OCI-LY7 (cell line): ENCODE results near the gene KMT2B. TPM values are rescaled to one million over a fixed set of nuclear protein-coding genes. Genes with fewer than 3 reads are reported as not detected.

Experiments
- BruUV-seq: library from RNA; stranded (reverse); fragments of 400-500 nt; replicated peaks from 2 replicates; lab custom pipeline; 2021; lab: Mats Ljungman, UMichigan
- CTCF ChIA-PET: fragments of 300-600 bp; sonication (Branson Sonifier 250); formaldehyde crosslinking; loops from one replicate; lab custom pipeline; 2022; ENCODE audit warnings: antibody characterized with exemption; ENCODE audit not compliant: unreplicated experiment; lab: Charles Lee
- POLR2A ChIA-PET: fragments of 300-600 bp; sonication (Branson Sonifier 250); formaldehyde crosslinking; loops from one replicate; lab custom pipeline; 2022; ENCODE audit warnings: antibody characterized with exemption; lab: Charles Lee
- DNase-seq: peaks from one replicate; pipeline ENCODE4 v3.0.0-alpha.2; 2015; ENCODE audit warnings: low spot score
- H2AFZ ChIP-seq: fragments of 200-600 bp; sonication (generic), shearing (Covaris generic); 2 replicates; pipeline ENCODE4 v1.6.1; 2014; ENCODE audit warnings: mild to moderate bottlenecking, antibody characterized with exemption, low read length, moderate library complexity
- H3K27ac ChIP-seq: fragments of 200-600 bp; sonication (generic); 2 replicates; pipeline ENCODE4 v1.5.1; 2014; ENCODE audit warnings: mixed run types, low read depth, mild to moderate bottlenecking, moderate library complexity, low read length, inconsistent platforms; ENCODE audit not compliant: poor library complexity, severe bottlenecking
- H3K36me3 ChIP-seq: fragments of 200-600 bp; sonication (generic); 2 replicates; pipeline ENCODE4 v1.6.1; 2014; ENCODE audit warnings: mild to moderate bottlenecking, antibody characterized with exemption, low read length, moderate library complexity, mixed read lengths; ENCODE audit not compliant: insufficient read depth
- H3K4me1 ChIP-seq: fragments of 200-600 bp; sonication (generic); 2 replicates; pipeline ENCODE4 v1.5.1; 2014; ENCODE audit warnings: mild to moderate bottlenecking, low read length; ENCODE audit not compliant: insufficient read depth, poor library complexity, severe bottlenecking
- H3K4me2 ChIP-seq: fragments of 200-600 bp; sonication (generic); 2 replicates; pipeline ENCODE4 v1.6.1; 2014; ENCODE audit warnings: mild to moderate bottlenecking, low read length
- H3K4me3 ChIP-seq: fragments of 200-600 bp; sonication (generic); 2 replicates; pipeline ENCODE4 v1.5.1; 2014; ENCODE audit warnings: mild to moderate bottlenecking, low read depth, low read length; ENCODE audit not compliant: poor library complexity, severe bottlenecking
- H3K79me2 ChIP-seq: fragments of 200-600 bp; sonication (generic); 2 replicates; pipeline ENCODE4 v1.6.1; 2016; ENCODE audit warnings: low read depth, mild to moderate bottlenecking, low read length, moderate library complexity, mixed read lengths; ENCODE audit not compliant: insufficient read depth
- H3K9me2 ChIP-seq: fragments of 200-600 bp; sonication (generic); 2 replicates; pipeline ENCODE4 v1.6.1; 2016; ENCODE audit warnings: mild to moderate bottlenecking, low read length, mixed read lengths; ENCODE audit not compliant: insufficient read depth
- H3K9me3 ChIP-seq: fragments of 200-600 bp; sonication (generic); 2 replicates; pipeline ENCODE4 v1.6.1; 2014; ENCODE audit warnings: mild to moderate bottlenecking, mixed run types, low read length, mixed read lengths
- H4K20me1 ChIP-seq: fragments of 200-600 bp; sonication (generic); 2 replicates; pipeline ENCODE4 v1.6.1; 2014; ENCODE audit warnings: mild to moderate bottlenecking, antibody characterized with exemption, low read length, moderate library complexity, mixed read lengths; ENCODE audit not compliant: insufficient read depth
- EZH2phosphoT487 ChIP-seq: fragments of 200-600 bp; sonication (generic); IDR thresholded peaks from 2 replicates; pipeline ENCODE4 v1.6.1; 2018; ENCODE audit warnings: low read depth, borderline replicate concordance, mild to moderate bottlenecking, mixed run types, antibody characterized with exemption, low read length, moderate library complexity, mixed read lengths
- intact Hi-C: fragments of 100-400 bp; cut with micrococcal nuclease; formaldehyde crosslinking; loops from one replicate; pipeline ENCODE4 v1.10.0; 2022; ENCODE audit not compliant: unreplicated experiment
- total RNA-seq, 2 experiments: library from RNA; depleted of rRNA in 1 of 2; stranded (reverse); fragments of >200 nt in 1 of 2; shearing (Covaris generic) in 1 of 2; gene quantifications; 2 replicates each; pipeline ENCODE4 v1.2.3, GENCODE V29; 2014 to 2022
- TF ChIP-seq, protein P1 (sequence below): fragments of 200-600 bp; sonication (generic); conservative IDR thresholded peaks from 2 replicates; pipeline ENCODE4 v1.5.1; 2014; ENCODE audit warnings: mild to moderate bottlenecking, antibody characterized with exemption, low read length, moderate library complexity, mixed read lengths

The KMT2B gene
- total RNA-seq, 2 experiments from 2014 or later, result 25.2 to 56.2 TPM

DNA sequence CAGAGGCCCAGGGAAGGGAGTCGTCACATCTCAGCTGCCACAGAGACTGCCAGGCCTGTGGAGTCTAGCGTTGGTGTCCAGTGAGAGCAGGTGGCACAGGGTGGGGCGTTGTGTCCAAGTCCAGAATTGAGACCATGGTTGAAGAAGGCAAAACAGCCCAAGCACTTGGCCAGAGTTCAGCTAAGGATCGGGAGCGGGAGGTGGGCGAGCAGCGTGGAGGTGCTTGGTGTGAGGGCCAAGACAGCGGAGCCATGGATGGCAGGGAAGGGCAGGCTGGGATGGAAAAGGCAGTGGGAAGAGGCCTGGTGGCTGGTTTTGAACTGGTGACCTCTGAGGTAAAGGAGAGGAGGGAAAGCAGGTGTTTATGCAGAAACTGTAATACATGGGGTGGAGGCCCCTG lies 16.5 kb downstream of the KMT2B start:
- peaks cover 98% of the 10 kb centered on the region for H3K36me3 ChIP-seq
- ChIA-PET CTCF (no interaction called here), POLR2A (interaction anchor here (0.7 kb wide), 1 partner anchor 13 kb away, joined by 3 read pairs; no protein-coding TSS in a partner anchor)
- H3K4me1 ChIP-seq, result peaks cover 14% of the 10 kb centered on the region
- H4K20me1 ChIP-seq, result no peaks in the 10 kb centered on the region
- no peaks in the 10 kb centered on the region for H3K9me3 ChIP-seq
- BruUV-seq, result no TSS peak
- no peaks in the 10 kb centered on the region for H3K79me2 ChIP-seq
- intact Hi-C loops, result no loop called here
- TF ChIP-seq EZH2phosphoT487, result no peak
- TF ChIP-seq, protein P1, sequence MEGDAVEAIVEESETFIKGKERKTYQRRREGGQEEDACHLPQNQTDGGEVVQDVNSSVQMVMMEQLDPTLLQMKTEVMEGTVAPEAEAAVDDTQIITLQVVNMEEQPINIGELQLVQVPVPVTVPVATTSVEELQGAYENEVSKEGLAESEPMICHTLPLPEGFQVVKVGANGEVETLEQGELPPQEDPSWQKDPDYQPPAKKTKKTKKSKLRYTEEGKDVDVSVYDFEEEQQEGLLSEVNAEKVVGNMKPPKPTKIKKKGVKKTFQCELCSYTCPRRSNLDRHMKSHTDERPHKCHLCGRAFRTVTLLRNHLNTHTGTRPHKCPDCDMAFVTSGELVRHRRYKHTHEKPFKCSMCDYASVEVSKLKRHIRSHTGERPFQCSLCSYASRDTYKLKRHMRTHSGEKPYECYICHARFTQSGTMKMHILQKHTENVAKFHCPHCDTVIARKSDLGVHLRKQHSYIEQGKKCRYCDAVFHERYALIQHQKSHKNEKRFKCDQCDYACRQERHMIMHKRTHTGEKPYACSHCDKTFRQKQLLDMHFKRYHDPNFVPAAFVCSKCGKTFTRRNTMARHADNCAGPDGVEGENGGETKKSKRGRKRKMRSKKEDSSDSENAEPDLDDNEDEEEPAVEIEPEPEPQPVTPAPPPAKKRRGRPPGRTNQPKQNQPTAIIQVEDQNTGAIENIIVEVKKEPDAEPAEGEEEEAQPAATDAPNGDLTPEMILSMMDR, result no peak
- no peak overlapping the region for H3K4me3 ChIP-seq
- no peaks in the 10 kb centered on the region for H3K9me2 ChIP-seq
- H3K4me2 ChIP-seq, result no peak overlapping the region
- no peak overlapping the region for H2AFZ ChIP-seq
- no peak for DNase-seq
- H3K27ac ChIP-seq, result no peak overlapping the region

DNA sequence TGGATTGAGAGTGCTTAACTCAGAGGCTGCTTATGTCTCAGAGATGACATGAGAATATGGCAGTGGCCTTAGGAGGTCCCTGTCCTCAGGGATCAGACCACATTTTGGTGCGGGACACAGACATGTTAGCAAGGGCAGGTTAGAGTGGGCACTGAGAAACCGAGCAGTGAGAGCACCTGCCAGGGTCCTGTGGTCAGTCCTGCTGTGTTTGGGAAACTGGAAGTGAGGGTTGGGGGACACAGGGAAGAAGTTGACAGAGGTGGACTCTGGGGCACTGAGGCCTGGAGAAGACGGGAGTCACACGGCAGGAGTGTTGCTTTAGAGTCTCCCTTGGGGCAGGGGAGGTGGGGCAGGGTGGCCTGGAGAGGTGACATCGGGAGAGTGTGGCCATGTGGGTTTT lies 17.1 kb downstream of the KMT2B start:
- H3K27ac ChIP-seq, result no peak overlapping the region
- no peak overlapping the region for H2AFZ ChIP-seq
- CTCF ChIA-PET, result no interaction called here
- H3K4me1 ChIP-seq, result peaks cover 19% of the 10 kb centered on the region
- TF ChIP-seq, protein P1, result no peak
- no peak for TF ChIP-seq EZH2phosphoT487
- DNase-seq, result no peak
- H3K9me2 ChIP-seq, result no peaks in the 10 kb centered on the region
- H3K4me2 ChIP-seq, result no peak overlapping the region
- H3K36me3 ChIP-seq, result peaks cover 97% of the 10 kb centered on the region
- BruUV-seq, result no TSS peak
- POLR2A ChIA-PET, result interaction anchor here (0.7 kb wide), 1 partner anchor 12 kb away, joined by 3 read pairs; no protein-coding TSS in a partner anchor
- H3K79me2 ChIP-seq, result no peaks in the 10 kb centered on the region
- no peaks in the 10 kb centered on the region for H4K20me1 ChIP-seq
- no peak overlapping the region for H3K4me3 ChIP-seq
- H3K9me3 ChIP-seq, result no peaks in the 10 kb centered on the region
- intact Hi-C loops, result no loop called here

DNA sequence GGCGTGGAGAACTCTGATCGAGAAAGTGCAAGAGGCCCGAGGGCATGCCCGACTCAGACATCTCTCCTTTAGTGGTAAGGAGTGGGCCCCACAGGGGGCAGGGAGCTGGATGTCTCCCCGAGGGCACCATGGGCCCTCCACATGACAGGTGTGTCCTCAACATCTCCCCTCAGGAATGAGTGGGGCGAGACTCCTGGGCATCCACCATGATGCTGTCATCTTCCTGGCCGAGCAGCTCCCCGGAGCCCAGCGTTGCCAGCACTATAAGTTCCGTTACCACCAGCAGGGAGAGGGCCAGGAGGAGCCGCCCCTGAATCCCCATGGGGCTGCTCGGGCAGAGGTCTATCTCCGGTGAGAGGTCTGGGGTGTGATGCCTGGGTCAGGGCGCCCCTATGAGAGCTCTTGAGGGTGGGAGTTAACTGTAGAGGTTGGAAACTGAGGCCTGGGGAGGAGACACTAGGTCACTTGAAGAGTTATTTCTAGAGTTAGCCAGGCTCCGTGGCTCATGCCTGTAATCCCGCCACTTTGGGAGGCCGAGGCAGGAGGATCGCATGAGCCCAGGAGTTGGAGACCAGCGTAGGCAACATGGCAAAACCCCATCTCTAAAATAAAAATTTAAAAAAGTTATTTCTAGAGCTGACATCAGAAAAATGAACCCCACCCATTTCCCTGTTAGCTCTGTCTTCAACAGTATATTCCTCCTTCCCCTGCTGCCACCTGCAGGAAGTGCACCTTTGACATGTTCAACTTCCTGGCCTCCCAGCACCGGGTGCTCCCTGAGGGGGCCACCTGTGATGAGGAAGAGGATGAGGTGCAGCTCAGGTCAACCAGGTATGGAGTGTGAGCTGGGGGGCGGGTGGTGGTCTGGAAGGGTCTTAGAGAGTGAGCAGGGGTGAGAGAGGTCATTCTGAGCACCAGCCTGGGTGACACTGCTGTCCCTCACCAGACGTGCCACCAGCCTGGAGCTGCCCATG lies 19.4 kb downstream of the KMT2B start:
- H3K4me2 ChIP-seq, result no peak overlapping the region
- peaks cover 31% of the 10 kb centered on the region for H3K4me1 ChIP-seq
- no TSS peak for BruUV-seq
- intact Hi-C loops, result loop anchor here (1.0 kb wide), 1 partner anchor 19 kb away; the partner anchor contains the start of gene KMT2B
- H3K36me3 ChIP-seq, result peaks cover 75% of the 10 kb centered on the region
- no peak overlapping the region for H2AFZ ChIP-seq
- peak; percentile 56 for DNase-seq
- H3K4me3 ChIP-seq, result no peak overlapping the region
- H3K9me2 ChIP-seq, result no peaks in the 10 kb centered on the region
- H4K20me1 ChIP-seq, result no peaks in the 10 kb centered on the region
- H3K79me2 ChIP-seq, result no peaks in the 10 kb centered on the region
- no peak for TF ChIP-seq EZH2phosphoT487
- TF ChIP-seq, protein P1, result peak; percentile 63
- ChIA-PET POLR2A (no interaction called here), CTCF (no interaction called here)
- no peaks in the 10 kb centered on the region for H3K9me3 ChIP-seq
- peak overlapping the region; percentile 25 for H3K27ac ChIP-seq
